GM19035 (cell line): ENCODE results near the gene TLNRD1.

Experiments used
- ATAC-seq: cut with Tn5 transposase; IDR thresholded peaks from one replicate; pipeline ENCODE4 v1.9.1; 2021; ENCODE audit not compliant: unreplicated experiment

TLNRD1 gene

GRCh38 chr15:81053621-81054020, 52.9 kb downstream of the TLNRD1 start:
- no peak for ATAC-seq

GRCh38 chr15:81054236-81054635, 53.5 kb downstream of the TLNRD1 start:
- ATAC-seq, result no peak
